GM21619 (cell line): Measurements from ENCODE around the gene DHODH.

Experiments used
- ATAC-seq: cut with Tn5 transposase; IDR thresholded peaks from one replicate; pipeline ENCODE4 v1.9.1; 2021; ENCODE audit not compliant: unreplicated experiment

Gene DHODH

GRCh38 chr16:72013389-72013788 is 4.8 kb downstream of the DHODH start:
- no peak for ATAC-seq

GRCh38 chr16:72013888-72014581 is 5.5 kb downstream of the DHODH start:
- ATAC-seq, result no peak

GRCh38 chr16:72014675-72015074 is 6.1 kb downstream of the DHODH start:
- ATAC-seq, result no peak

- no peak for ATAC-seq
Measured at GRCh38 chr16:72015124-72015523, 6.6 kb downstream of the DHODH start.

DNA sequence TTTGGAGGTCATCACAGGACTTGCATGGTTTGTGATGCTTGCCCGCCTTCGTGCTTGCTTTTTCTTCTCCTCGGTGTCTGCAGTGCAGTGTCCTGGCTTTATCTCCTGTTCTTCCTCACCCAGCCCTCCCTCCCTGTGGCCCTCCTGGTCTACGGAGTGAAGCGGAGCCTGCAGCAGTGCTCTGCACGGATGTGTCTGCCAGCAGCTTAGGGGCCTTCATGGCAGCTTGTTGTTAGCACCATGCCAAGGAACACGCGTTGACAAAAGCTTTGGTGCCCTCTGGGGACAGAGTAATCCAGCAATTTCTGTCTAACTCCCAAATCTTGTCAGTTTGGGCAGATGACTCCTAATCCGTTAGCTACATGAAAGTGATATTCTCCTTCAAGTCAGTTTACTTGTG is 9.9 kb downstream of the DHODH start:
- no peak for ATAC-seq

GRCh38 chr16:72021043-72021442 is 12.5 kb downstream of the DHODH start:
- ATAC-seq, result no peak

DNA sequence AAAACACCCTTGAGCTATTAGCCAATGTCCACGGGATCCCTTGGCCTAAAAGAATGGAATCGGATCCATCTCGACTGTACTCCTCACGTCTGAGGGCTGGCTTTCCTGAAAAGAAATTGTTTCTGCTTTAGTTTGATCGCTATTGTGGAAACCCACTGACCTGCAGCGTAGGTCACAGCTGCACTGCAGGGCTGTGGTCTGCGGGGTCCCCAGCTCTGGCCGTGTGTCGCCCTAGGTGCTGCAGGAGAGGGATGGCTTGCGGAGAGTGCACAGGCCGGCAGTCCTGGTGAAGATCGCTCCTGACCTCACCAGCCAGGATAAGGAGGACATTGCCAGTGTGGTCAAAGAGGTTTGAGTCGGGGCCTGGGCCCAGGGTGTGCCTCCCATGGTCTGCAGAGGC is 13.6 kb downstream of the DHODH start:
- no peak for ATAC-seq

GRCh38 chr16:72023962-72024361 is 15.4 kb downstream of the DHODH start:
- ATAC-seq, result no peak

GRCh38 chr16:72024862-72025382 is 16.4 kb downstream of the DHODH start:
- ATAC-seq, result no peak

GRCh38 chr16:72025404-72026114 is 17.0 kb downstream of the DHODH start:
- no peak for ATAC-seq

DNA sequence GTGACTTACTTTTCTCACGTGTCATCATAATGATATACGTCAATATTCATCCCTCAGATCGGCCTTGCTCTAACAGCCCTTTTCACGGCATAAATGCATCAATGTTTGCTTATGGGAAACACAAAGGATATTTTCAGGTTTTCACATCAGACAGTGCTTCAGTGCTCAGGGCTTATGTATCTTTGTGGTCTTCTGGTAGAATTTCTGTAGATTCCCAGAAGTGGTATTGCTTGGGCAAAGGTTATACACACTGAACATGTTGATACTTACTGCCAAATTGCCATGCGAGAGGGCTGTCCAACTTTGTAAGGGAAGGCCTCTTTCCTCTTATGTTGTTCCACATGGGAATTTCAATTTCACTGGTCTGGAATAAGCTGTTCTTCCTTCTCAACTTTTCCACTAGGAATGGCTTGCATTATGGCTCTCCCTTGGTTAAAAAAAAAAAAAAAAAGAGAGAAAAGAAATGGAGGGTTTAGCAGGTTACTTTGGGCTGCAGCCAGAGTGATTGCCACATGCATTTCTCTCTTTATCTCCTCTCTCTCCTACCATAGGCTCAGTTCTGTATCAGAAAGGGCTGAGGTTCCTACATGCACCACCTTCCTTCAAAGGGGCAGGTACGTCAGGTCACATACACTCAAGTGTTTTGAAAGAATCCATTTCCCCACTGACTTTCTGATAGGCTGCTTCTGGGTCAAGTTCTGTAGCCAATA is 19.3 kb downstream of the DHODH start:
- ATAC-seq, result no peak

DNA sequence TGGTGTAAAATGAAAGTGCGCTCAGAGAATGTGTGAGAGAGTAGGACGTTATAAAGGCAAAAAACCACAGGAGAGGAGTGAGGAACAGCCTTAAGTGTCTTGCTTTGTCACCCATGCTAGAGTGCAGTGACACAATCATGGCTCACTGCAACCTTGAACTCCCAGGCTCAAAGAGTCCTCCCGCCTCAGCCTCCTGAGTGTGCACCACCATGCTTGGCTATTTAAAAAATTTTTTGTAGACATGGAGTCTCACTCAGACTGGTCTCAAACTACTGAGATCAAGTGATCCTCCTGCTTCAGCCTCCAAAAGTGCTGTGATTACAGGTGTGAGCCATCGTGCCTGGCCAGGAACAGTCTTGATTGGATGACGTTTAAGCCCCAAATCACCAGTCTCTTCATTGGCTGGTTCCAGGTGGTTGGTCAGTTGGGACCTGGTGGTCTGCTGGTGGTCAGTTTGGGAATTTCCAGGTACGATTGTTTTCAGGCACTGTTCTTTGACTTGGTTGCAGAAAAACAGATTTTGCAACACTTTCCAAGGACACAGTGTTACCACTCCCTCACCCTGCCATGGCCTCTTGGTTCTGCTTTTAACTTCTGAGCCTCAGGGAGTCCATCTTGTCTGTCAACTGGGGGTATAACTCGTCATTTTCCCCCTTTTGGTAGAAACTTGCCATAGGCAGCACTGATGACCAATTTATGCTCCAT is 21.2 kb downstream of the DHODH start:
- ATAC-seq, result no peak

DNA sequence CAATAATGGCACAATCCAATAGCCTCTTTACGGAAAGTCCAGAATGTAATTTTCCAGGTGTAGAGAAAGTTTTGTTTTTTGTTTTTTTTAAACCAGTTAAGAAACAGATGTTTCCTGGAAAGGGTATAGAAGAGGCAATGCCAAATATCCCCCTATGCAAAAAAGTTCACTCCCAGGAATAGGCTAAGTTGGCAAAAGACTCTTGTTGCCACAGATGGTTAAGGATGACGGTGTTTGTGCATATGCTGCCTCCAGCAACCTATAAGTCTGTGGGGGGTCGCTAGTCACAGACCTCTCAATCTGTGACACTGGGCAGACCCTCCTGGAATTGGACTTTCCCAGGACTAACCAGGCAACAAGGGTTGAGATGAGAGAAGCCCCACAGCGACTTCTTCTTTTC is 24.9 kb downstream of the DHODH start:
- no peak for ATAC-seq

- ATAC-seq, result no peak
Measured at GRCh38 chr16:72036098-72036497, 27.6 kb downstream of the DHODH start.

DNA sequence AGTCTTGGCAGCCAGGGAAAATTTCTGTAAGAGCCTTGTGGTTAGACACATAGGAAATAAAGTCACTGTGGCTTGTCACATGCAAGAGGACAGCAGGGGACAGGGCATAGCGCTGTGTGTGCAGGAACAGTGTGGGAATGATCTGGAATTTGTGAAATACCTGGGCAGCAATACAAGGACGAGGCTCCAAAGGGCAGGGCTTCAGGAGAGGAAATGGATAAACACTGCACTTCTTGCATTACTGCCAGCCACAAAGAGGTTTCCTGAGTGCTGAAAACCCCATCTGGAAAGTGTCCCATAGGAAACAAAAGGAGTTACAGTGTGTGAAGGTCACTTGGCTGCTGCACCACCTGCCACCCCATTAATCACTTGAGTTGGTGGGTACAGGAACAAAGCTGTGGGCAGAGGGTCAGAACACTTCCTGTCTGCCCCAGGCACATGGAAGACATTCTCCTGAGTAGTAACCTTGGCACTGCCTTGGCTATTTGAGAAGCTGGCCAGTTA is 33.7 kb downstream of the DHODH start:
- no peak for ATAC-seq

GRCh38 chr16:72043058-72043457 is 34.5 kb downstream of the DHODH start:
- ATAC-seq, result no peak

DNA sequence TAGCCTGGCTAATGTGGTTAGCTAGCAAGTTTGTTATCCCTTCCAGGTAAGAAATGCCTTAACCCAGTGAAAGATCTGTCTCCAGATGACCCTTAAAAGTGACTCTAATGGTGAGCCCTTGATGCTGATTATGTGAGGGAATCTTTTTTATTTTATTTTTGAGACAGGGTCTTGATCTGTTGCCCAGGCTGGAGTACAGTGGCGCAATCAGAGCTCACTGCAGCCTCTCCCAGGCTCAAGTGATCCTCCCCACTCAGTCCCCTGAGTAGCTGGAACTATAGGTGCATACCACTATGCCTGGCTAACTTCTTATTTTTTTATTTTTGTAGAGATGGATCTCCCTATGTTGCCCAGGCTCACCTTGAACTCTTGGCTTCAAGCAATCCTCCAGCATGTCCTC is 35.0 kb downstream of the DHODH start:
- ATAC-seq, result no peak

DNA sequence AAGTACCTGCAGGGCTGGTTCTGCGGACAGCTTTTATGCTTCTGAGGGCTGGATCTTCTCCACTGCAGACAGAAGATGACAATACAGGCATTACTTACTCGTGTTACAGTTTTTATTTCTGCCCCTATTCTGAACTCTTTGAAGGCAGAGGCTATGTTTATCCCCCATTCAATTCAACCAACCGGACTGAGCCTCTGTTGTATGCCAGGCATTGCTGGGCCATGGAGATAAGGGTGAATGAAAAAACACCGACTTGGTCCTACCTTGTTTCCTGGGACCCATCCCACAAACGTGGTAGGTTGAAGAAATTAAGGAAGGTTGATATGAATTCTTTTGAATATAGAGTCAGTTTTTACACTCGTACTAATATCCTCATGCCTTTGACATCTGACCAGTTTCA is 35.8 kb downstream of the DHODH start:
- no peak for ATAC-seq

GRCh38 chr16:72044825-72045359 is 36.3 kb downstream of the DHODH start:
- ATAC-seq, result no peak

- no peak for ATAC-seq
Measured at GRCh38 chr16:72049110-72049509, 40.6 kb downstream of the DHODH start.
